Activated CD8-positive, alpha-beta memory T cell treated with anti-CD3 and anti-CD28 coated beads, Interleukin-2, amount 50 U/mL, for 1 hour (primary cell): ENCODE data around the gene CD81.
"Not testable (repeated sequence)": the region's sequence is repeated elsewhere in the genome, so short reads cannot be mapped to it uniquely, and the experiment has no call there.

Experiments used
- DNase-seq: peaks from one replicate; pipeline ENCODE4 v3.0.0-alpha.2; 2020; ENCODE audit errors: extremely low read depth

The CD81 gene

GRCh38 chr11:2376751-2377451, at the start of gene CD81:
Gene CD81, plus strand, starts transcription at chr11:2377310. Its CDS starts 240 bp downstream, at chr11:2377550.
- no peak for DNase-seq

- DNase-seq, result no peak
These were observed 49.1 kb upstream of the CD81 start for GRCh38 chr11:2328021-2328420.

- DNase-seq, result no peak
These were observed 48.3 kb upstream of the CD81 start for GRCh38 chr11:2328656-2329354.

GRCh38 chr11:2329551-2329950, 47.6 kb upstream of the CD81 start:
- DNase-seq, result no peak

- no peak for DNase-seq
These were observed 46.4 kb upstream of the CD81 start for GRCh38 chr11:2330696-2331095.

- DNase-seq, result no peak
These were observed 45.7 kb upstream of the CD81 start for GRCh38 chr11:2331404-2331803.

GRCh38 chr11:2332569-2332968, 44.5 kb upstream of the CD81 start:
- not testable (repeated sequence) for DNase-seq

GRCh38 chr11:2333486-2334205, 43.5 kb upstream of the CD81 start:
- not testable (repeated sequence) for DNase-seq

- not testable (repeated sequence) for DNase-seq
These were observed 41.8 kb upstream of the CD81 start for GRCh38 chr11:2335286-2335685.

GRCh38 chr11:2338760-2339159, 38.4 kb upstream of the CD81 start:
- DNase-seq, result not testable (repeated sequence)

GRCh38 chr11:2342557-2342956, 34.6 kb upstream of the CD81 start:
- DNase-seq, result no peak

GRCh38 chr11:2342981-2343380, 34.1 kb upstream of the CD81 start:
- no peak for DNase-seq

- no peak for DNase-seq
These were observed 33.6 kb upstream of the CD81 start for GRCh38 chr11:2343502-2343901.

GRCh38 chr11:2345050-2345449, 32.1 kb upstream of the CD81 start:
- no peak for DNase-seq

- no peak for DNase-seq
These were observed 31.1 kb upstream of the CD81 start for GRCh38 chr11:2346014-2346413.

GRCh38 chr11:2346586-2347307, 30.4 kb upstream of the CD81 start:
- DNase-seq, result no peak

GRCh38 chr11:2347308-2347830, 29.7 kb upstream of the CD81 start:
- no peak for DNase-seq

- DNase-seq, result no peak
These were observed 28.1 kb upstream of the CD81 start for GRCh38 chr11:2348986-2349385.

- DNase-seq, result no peak
These were observed 25.4 kb upstream of the CD81 start for GRCh38 chr11:2351701-2352100.

- no peak for DNase-seq
These were observed 24.7 kb upstream of the CD81 start for GRCh38 chr11:2352420-2352819.

- no peak for DNase-seq
These were observed 22.0 kb upstream of the CD81 start for GRCh38 chr11:2355000-2355644.
